ENCODE results near the gene ATP2A2.

ATP2A2 gene

GRCh38 chr12:110262442-110263388, 18.3 kb upstream of the ATP2A2 start:
- DNase-seq (ENCODE audit: low read depth): no peak

GRCh38 chr12:110266381-110266960, 14.6 kb upstream of the ATP2A2 start:
- no peak for DNase-seq (ENCODE audit: low read depth)

GRCh38 chr12:110266980-110267620, 13.9 kb upstream of the ATP2A2 start:
- DNase-seq (ENCODE audit: low read depth): no peak

GRCh38 chr12:110269622-110270124, 11.4 kb upstream of the ATP2A2 start:
- no peak for DNase-seq (ENCODE audit: low read depth)

- no peak for DNase-seq (ENCODE audit: low read depth)
Observed at GRCh38 chr12:110270125-110270962, 10.7 kb upstream of the ATP2A2 start.

GRCh38 chr12:110271015-110271414, 10.0 kb upstream of the ATP2A2 start:
- no peak for DNase-seq (ENCODE audit: low read depth)

GRCh38 chr12:110277530-110278254, 3.4 kb upstream of the ATP2A2 start:
- DNase-seq (ENCODE audit: low read depth): no peak

GRCh38 chr12:110278255-110278536, 2.9 kb upstream of the ATP2A2 start:
- no peak for DNase-seq (ENCODE audit: low read depth)

GRCh38 chr12:110279566-110280375, 1.3 kb upstream of the ATP2A2 start:
- no peak for DNase-seq (ENCODE audit: low read depth)

GRCh38 chr12:110280392-110280778, 662 bp upstream of the ATP2A2 start:
- peak; percentile 33 for DNase-seq (ENCODE audit: low read depth)

GRCh38 chr12:110281549-110282299, 677 bp downstream of the ATP2A2 start:
- DNase-seq (ENCODE audit: low read depth): peak; percentile 26

- no peak for DNase-seq (ENCODE audit: low read depth)
Observed at GRCh38 chr12:110282300-110282860, 1.3 kb downstream of the ATP2A2 start.

GRCh38 chr12:110282956-110283817, 2.1 kb downstream of the ATP2A2 start:
- DNase-seq (ENCODE audit: low read depth): no peak

GRCh38 chr12:110284597-110284996, 3.5 kb downstream of the ATP2A2 start:
- DNase-seq (ENCODE audit: low read depth): no peak

GRCh38 chr12:110286623-110287022, 5.6 kb downstream of the ATP2A2 start:
- DNase-seq (ENCODE audit: low read depth): no peak

- DNase-seq (ENCODE audit: low read depth): no peak
Observed at GRCh38 chr12:110287986-110288385, 6.9 kb downstream of the ATP2A2 start.

- no peak for DNase-seq (ENCODE audit: low read depth)
Observed at GRCh38 chr12:110289044-110289710, 8.1 kb downstream of the ATP2A2 start.

GRCh38 chr12:110289711-110290078, 8.6 kb downstream of the ATP2A2 start:
- no peak for DNase-seq (ENCODE audit: low read depth)
